Measurements from ENCODE around the gene MEGF11. TPM values are rescaled to one million over a fixed set of nuclear protein-coding genes. Genes with fewer than 3 reads are reported as not detected.

MEGF11 gene
- total RNA-seq, 1 experiment from 2014 or later: 2.3 TPM

DNA sequence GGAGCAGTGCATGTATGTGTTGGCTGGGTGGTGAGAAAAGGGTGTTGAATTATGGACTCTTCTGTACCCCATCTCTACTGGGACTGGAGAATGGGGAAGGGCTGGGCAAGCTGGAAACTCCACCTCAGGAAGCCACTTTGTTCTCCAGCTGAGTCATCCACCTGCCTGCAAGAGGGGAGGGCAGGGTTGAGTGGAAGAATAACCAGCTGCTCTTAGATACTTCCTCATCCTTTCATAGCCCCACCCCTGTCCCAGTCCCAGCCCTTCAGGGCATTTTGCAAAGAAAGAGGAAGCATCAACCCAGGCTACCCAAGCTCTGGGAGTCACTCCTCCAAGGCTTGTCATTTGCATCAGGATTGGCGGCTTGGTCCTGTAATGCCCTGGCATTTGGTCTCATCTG, 351.2 kb downstream of the MEGF11 start:
- POLR2A ChIA-PET: no interaction called here
- H3K27me3 ChIP-seq (ENCODE audit: insufficient read depth, low read length): no peaks in the 10 kb centered on the region
- no peaks in the 10 kb centered on the region; the same call in 1 of the 2 replicates for H3K79me2 ChIP-seq (ENCODE audit: insufficient read depth, low read length)
- H2AFZ ChIP-seq (ENCODE audit: low read depth, low read length, poor library complexity, severe bottlenecking): no peak overlapping the region
- peak overlapping the region; percentile 56 for H3K4me2 ChIP-seq (ENCODE audit: low read length)
- no peaks in the 10 kb centered on the region for H4K20me1 ChIP-seq (ENCODE audit: insufficient read depth)
- RAD21 ChIA-PET (ENCODE audit: low non-redundant PET in 1 of 2, low total read pairs in 2 of 2, uncharacterized antibody in 2 of 2, unreplicated experiment in 2 of 2): interaction anchor here in 1 of 2 experiments (1.0 kb wide), 1 partner anchor 32 kb away, joined by 3 read pairs; no protein-coding TSS in a partner anchor
- peaks cover 19 to 22% of the 10 kb centered on the region in 2 experiments for H3K36me3 ChIP-seq (ENCODE audit: control insufficient read depth in 1 of 2, insufficient read depth in 2 of 2, low read length in 2 of 2)
- H3K4me3 ChIP-seq (replicated peaks in 1 of 2; ENCODE audit: low read depth in 1 of 2, low read length in 2 of 2): no peak overlapping the region
- H3K9me3 ChIP-seq (ENCODE audit: control insufficient read depth in 1 of 2, insufficient read depth in 1 of 2, low read depth in 1 of 2, low read length in 2 of 2): no peaks in the 10 kb centered on the region
- no TSS peak for BruUV-seq (replicated peaks)
- H3K9me2 ChIP-seq (ENCODE audit: insufficient read depth): no peaks in the 10 kb centered on the region
- ATAC-seq (peak; percentile 96), DNase-seq (ENCODE audit: low read depth, low spot score) (peak; percentile 65)
- H3K4me1 ChIP-seq (ENCODE audit: control insufficient read depth in 1 of 2, insufficient read depth in 2 of 2, low read length in 2 of 2): peaks cover 21 to 46% of the 10 kb centered on the region in 2 experiments
- H3K9ac ChIP-seq (ENCODE audit: low read length): no peak overlapping the region
- intact Hi-C loops (cut with micrococcal nuclease): loop anchor here (5.0 kb wide), 1 partner anchor 290 kb away; the partner anchor contains the start of gene INTS14
- CTCF ChIA-PET: interaction anchor here (1.3 kb wide), 1 partner anchor 306 kb away, joined by 4 read pairs; no protein-coding TSS in a partner anchor
- peak overlapping the region; percentile 26 for H3K27ac ChIP-seq (ENCODE audit: low read depth, low read length)
- 0 out of 2 replicates have a peak, but pooled peaks have one; percentile 35 for TF ChIP-seq SRF (IDR thresholded peaks at IDR 0.05; ENCODE audit: low read depth)
- TF ChIP-seq CTCF (IDR thresholded peaks at IDR 0.05 in 2 of 3, conservative IDR thresholded peaks at IDR 0.05 in 1 of 3; ENCODE audit: borderline replicate concordance in 1 of 3, insufficient read depth in 1 of 3, low read depth in 2 of 3, low read length in 2 of 3): no peak
- TF ChIP-seq ZNF274 (IDR thresholded peaks at IDR 0.05; ENCODE audit: low read depth, low read length): no peak
- peak; percentile 50; the same call in 1 of the 2 replicates for TF ChIP-seq SIN3A (IDR thresholded peaks at IDR 0.05; ENCODE audit: low read depth)
- TF ChIP-seq MAX (IDR thresholded peaks at IDR 0.05): no peak
- TF ChIP-seq RAD21 (IDR thresholded peaks at IDR 0.05; ENCODE audit: low read depth): no peak
- no peak for TF ChIP-seq EZH2 (IDR thresholded peaks at IDR 0.05)
- TF ChIP-seq TCF7L2 (IDR thresholded peaks at IDR 0.05; ENCODE audit: borderline replicate concordance, extremely low read depth, insufficient read depth, insufficient read length): peak; percentile 69
- peak; percentile 46 for TF ChIP-seq ELF1 (IDR thresholded peaks at IDR 0.05; ENCODE audit: borderline replicate concordance, low read depth)
- TF ChIP-seq REST (IDR thresholded peaks at IDR 0.05; ENCODE audit: low read depth): no peak
- no peak for TF ChIP-seq EZH2phosphoT487 (IDR thresholded peaks at IDR 0.05; ENCODE audit: borderline replicate concordance)
- TF ChIP-seq ATF3 (IDR thresholded peaks at IDR 0.05): no peak
- TF ChIP-seq YY1 (IDR thresholded peaks at IDR 0.05; ENCODE audit: extremely low read depth, insufficient replicate concordance, low read depth, low read length): no peak
- TF ChIP-seq EGR1 (IDR thresholded peaks at IDR 0.05; ENCODE audit: low read depth): no peak
- TF ChIP-seq CEBPB (IDR thresholded peaks at IDR 0.05; ENCODE audit: low read depth): no peak
- no peak for TF ChIP-seq POLR2A (IDR thresholded peaks at IDR 0.05; ENCODE audit: borderline replicate concordance, extremely low read depth, insufficient read depth, insufficient read length)
- TF ChIP-seq POLR2AphosphoS5 (IDR thresholded peaks at IDR 0.05; ENCODE audit: low read depth, low read length): no peak
- TF ChIP-seq FOSL1 (IDR thresholded peaks at IDR 0.05; ENCODE audit: low read depth): peak; percentile 76
- peak; percentile 68; the same call in 1 of the 2 replicates for TF ChIP-seq CBX3 (IDR thresholded peaks at IDR 0.05; ENCODE audit: low read depth)
- TF ChIP-seq, protein P1, sequence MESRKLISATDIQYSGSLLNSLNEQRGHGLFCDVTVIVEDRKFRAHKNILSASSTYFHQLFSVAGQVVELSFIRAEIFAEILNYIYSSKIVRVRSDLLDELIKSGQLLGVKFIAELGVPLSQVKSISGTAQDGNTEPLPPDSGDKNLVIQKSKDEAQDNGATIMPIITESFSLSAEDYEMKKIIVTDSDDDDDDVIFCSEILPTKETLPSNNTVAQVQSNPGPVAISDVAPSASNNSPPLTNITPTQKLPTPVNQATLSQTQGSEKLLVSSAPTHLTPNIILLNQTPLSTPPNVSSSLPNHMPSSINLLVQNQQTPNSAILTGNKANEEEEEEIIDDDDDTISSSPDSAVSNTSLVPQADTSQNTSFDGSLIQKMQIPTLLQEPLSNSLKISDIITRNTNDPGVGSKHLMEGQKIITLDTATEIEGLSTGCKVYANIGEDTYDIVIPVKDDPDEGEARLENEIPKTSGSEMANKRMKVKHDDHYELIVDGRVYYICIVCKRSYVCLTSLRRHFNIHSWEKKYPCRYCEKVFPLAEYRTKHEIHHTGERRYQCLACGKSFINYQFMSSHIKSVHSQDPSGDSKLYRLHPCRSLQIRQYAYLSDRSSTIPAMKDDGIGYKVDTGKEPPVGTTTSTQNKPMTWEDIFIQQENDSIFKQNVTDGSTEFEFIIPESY (IDR thresholded peaks at IDR 0.05; ENCODE audit: extremely low read depth, insufficient replicate concordance, low read length): no peak
